HG03060 (cell line): ENCODE results near the gene CRHBP.

Experiments used
- ATAC-seq: cut with Tn5 transposase; IDR thresholded peaks from one replicate; pipeline ENCODE4 v1.9.1; 2021; ENCODE audit warnings: low read depth, moderate number of reproducible peaks; ENCODE audit not compliant: unreplicated experiment

CRHBP gene

DNA sequence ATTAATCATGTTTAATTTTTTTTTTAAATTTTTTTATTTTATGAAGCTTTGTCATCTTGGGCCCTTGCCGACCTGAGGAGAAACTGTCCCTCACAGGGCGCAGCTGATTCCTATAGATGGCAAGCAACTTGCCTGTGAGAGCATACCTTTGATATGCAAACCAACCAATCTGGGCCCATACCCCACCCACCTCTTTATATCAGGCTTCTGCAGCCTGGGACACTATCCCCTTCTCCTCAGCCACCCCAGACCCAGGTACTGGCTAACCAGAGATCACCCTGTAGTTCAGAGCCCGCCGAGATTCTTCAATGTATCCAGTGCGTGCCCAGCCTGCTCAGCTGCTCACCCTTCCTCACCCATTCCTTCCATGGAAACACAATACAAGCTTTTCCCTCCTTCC, 58.7 kb downstream of the CRHBP start:
- no peak for ATAC-seq

DNA sequence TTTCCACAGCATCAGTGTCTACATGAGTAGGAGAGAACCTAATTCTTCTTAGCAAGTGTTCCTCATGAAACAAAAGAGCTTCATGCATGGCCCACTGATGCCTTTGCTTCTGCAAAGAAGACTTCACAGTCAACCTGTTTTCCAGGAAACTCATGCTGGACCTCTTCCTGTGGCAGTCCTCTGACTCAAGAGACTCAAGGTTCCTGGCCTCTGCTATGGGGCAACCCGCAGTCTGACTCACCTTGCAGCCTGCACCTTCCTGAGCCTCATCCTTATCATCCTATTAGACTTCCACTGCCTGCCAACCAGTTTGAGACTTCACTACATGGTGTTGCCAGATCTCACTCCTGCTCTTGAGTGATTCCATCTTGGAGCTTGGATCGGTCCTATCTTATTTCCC, 59.8 kb downstream of the CRHBP start:
- ATAC-seq: no peak

DNA sequence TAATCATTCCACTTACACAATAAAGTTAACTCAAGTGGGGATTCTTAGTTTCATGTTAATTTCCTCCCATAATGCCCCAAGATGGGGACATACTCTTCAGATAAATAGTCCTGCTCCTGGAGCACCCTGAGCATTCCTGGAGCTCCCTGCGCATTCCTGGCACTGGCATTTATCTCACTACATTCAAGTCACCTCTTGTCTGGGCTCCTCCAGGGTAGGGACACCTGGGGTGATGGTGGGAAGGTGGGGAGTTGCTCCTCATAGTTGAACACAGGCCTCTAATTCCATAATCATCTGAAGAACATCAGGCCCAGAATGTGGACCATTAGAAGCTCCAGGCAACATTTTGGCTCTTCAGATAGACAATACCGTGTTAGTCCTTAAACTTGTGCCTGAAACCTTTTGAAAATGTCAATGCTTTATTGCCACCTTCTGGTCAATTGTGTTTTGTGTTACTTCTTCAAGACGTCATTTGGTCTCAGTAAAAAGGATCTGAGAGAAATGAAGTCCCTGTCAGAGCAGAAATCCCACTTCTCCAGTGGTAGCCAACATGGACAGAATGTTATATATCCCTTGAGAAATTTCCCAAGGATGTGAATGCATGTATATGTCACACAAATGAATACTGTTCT, 63.2 kb downstream of the CRHBP start:
- no peak for ATAC-seq

DNA sequence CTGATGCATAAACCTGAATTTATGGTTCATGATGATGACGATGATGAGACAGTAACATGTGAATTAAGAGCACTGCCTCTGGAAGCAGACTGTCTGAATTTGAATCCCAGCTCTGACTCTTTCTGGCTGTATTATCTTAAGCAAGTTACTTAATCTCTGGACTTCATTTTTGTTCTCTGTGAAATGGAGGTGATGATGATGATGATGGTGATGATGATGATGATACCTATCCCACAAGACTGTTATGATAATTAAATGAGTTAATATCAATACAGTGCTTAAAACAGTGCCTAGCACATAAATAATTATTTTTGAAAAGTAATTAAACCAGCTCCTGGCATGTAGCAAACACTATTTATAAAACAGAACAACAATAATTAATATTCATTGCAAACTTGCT, 64.1 kb downstream of the CRHBP start:
- no peak for ATAC-seq

DNA sequence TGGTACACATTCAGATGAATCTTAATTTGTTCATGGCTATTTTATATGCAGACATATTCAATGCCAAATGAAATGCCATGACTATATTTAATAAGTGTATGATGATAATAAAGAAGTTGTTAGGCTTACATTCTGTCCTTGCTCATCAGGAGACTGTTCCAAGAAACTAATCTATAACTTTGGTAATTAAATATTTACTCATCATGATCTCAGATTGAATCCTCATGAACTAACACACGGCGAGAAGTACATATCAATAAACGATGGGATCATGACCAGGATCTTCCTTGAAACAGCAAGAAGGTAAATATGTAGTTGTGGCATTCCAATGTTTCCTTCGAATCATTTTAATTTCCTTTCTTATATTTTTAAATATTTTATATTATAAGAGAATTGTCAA, 64.8 kb downstream of the CRHBP start:
- no peak for ATAC-seq
